ENCODE data around the gene RND1.

GRCh38 chr12:48878548-48878947 is 12.9 kb upstream of the RND1 start:
- TF ChIP-seq, protein P1, sequence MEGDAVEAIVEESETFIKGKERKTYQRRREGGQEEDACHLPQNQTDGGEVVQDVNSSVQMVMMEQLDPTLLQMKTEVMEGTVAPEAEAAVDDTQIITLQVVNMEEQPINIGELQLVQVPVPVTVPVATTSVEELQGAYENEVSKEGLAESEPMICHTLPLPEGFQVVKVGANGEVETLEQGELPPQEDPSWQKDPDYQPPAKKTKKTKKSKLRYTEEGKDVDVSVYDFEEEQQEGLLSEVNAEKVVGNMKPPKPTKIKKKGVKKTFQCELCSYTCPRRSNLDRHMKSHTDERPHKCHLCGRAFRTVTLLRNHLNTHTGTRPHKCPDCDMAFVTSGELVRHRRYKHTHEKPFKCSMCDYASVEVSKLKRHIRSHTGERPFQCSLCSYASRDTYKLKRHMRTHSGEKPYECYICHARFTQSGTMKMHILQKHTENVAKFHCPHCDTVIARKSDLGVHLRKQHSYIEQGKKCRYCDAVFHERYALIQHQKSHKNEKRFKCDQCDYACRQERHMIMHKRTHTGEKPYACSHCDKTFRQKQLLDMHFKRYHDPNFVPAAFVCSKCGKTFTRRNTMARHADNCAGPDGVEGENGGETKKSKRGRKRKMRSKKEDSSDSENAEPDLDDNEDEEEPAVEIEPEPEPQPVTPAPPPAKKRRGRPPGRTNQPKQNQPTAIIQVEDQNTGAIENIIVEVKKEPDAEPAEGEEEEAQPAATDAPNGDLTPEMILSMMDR (IDR thresholded peaks at IDR 0.05; ENCODE audit: low read depth, low read length): no peak
- TF ChIP-seq POLR2A (IDR thresholded peaks at IDR 0.05; ENCODE audit: extremely low read depth, insufficient read length): no peak
- TF ChIP-seq, protein P2, sequence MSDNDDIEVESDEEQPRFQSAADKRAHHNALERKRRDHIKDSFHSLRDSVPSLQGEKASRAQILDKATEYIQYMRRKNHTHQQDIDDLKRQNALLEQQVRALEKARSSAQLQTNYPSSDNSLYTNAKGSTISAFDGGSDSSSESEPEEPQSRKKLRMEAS (IDR thresholded peaks at IDR 0.05; ENCODE audit: low read depth, low read length): no peak
- no peak for TF ChIP-seq MYC (IDR thresholded peaks at IDR 0.05; ENCODE audit: low read depth, low read length)

Measured in NB4 (cell line).